HepG2 (cell line): ENCODE measurements around the gene TLE1. TPM values are rescaled to one million over a fixed set of nuclear protein-coding genes. Genes with fewer than 3 reads are reported as not detected.
A peak's percentile ranks its signal among the peaks of the same experiment; 100 is the strongest.

Experiments
- ATF1 ChIP-seq: IDR thresholded peaks from 2 replicates; pipeline ENCODE4 v1.6.1; 2016; ENCODE audit warnings: mild to moderate bottlenecking, control low read depth
- CEBPG ChIP-seq: IDR thresholded peaks from 2 replicates; pipeline ENCODE4 v1.6.1; 2016
- CREB1 ChIP-seq, 2 experiments: fragments of 450-650 bp in 1 of 2; IDR thresholded peaks; 2 replicates each; pipeline ENCODE4 v1.6.1; 2016 to 2017; ENCODE audit warnings: control low read depth in 1 of 2, mild to moderate bottlenecking in 1 of 2, missing compliant biosample characterization in 1 of 2, missing genetic modification characterization in 1 of 2
- ERF ChIP-seq: IDR thresholded peaks from 2 replicates; pipeline ENCODE4 v1.6.1; 2018; ENCODE audit warnings: missing biosample characterization, missing genetic modification reagents
- ISL2 ChIP-seq: sonication (generic); formaldehyde crosslinking; IDR thresholded peaks from 2 replicates; pipeline ENCODE4 v1.5.0; 2020; ENCODE audit warnings: missing genetic modification reagents
- MEF2D ChIP-seq: sonication (generic); formaldehyde crosslinking; IDR thresholded peaks from 2 replicates; pipeline ENCODE4 v1.5.1; 2020; ENCODE audit warnings: mild to moderate bottlenecking, missing genetic modification reagents
- PCBP2 ChIP-seq: fragments of 200-400 bp; formaldehyde crosslinking; optimal IDR thresholded peaks from 2 replicates; pipeline ENCODE3; 2018; ENCODE audit warnings: low read length, low read depth; ENCODE audit not compliant: poor library complexity, severe bottlenecking
- RERE ChIP-seq: IDR thresholded peaks from 2 replicates; pipeline ENCODE4 v1.6.1; 2016; ENCODE audit warnings: low read depth, missing genetic modification reagents, missing compliant biosample characterization
- SIX1 ChIP-seq: sonication (generic); formaldehyde crosslinking; IDR thresholded peaks from 2 replicates; pipeline ENCODE4 v1.4.0; 2020; ENCODE audit warnings: missing genetic modification reagents, borderline replicate concordance
- TBP ChIP-seq: sonication (generic); formaldehyde crosslinking; IDR thresholded peaks from 2 replicates; pipeline ENCODE4 v1.5.0; 2020; ENCODE audit warnings: missing genetic modification reagents
- TCF7L2 ChIP-seq: IDR thresholded peaks from 2 replicates; pipeline ENCODE4 v1.6.1; 2011; ENCODE audit warnings: mild to moderate bottlenecking, low read depth, low read length, moderate library complexity
- ZKSCAN8 ChIP-seq: IDR thresholded peaks from 2 replicates; pipeline ENCODE4 v1.6.1; 2016; ENCODE audit warnings: borderline replicate concordance, missing genetic modification reagents, missing compliant biosample characterization
- ZNF235 ChIP-seq: sonication (generic); formaldehyde crosslinking; IDR thresholded peaks from 2 replicates; pipeline ENCODE4 v1.8.1; 2023; ENCODE audit warnings: mild to moderate bottlenecking, missing genetic modification reagents, borderline replicate concordance
- polyA plus RNA-seq, 8 experiments: library from polyadenylated mRNA; depleted of rRNA in 3 of 8; stranded (reverse) in 7 of 8; unstranded in 1 of 8; fragments of >200 nt; fragmentation: Illumina TruSeq in 4 of 8; extraction: Trizol in 4 of 8; gene quantifications; 2 replicates each; pipeline versions ENCODE4 v1.2.1 to v1.2.3, GENCODE V29; 2011 to 2016; ENCODE audit warnings: low read depth in 4 of 8, missing spikeins in 1 of 8, mixed read lengths in 1 of 8; ENCODE audit not compliant: insufficient read depth in 1 of 8
- total RNA-seq, 5 experiments: library from RNA; depleted of rRNA; stranded (reverse); fragments of >200 nt; fragmentation: Illumina TruSeq; extraction: Trizol; gene quantifications; 2 replicates each; pipeline ENCODE4 v1.2.3, GENCODE V29; 2016; ENCODE audit warnings: low read depth in 1 of 5
- TF ChIP-seq, protein P1 (sequence below), 2 experiments: sonication (generic) in 1 of 2; formaldehyde crosslinking in 1 of 2; IDR thresholded peaks; 2 replicates each; pipeline versions ENCODE4 v1.4.0 to v1.6.1; 2016 to 2020; ENCODE audit warnings: borderline replicate concordance in 1 of 2, low read depth in 1 of 2, mild to moderate bottlenecking in 1 of 2, missing genetic modification reagents in 1 of 2
- TF ChIP-seq, protein P2 (sequence below): sonication (generic); formaldehyde crosslinking; IDR thresholded peaks from 2 replicates; pipeline ENCODE4 v1.4.0; 2020; ENCODE audit warnings: missing genetic modification reagents, borderline replicate concordance

Gene TLE1
- total and polyA plus RNA-seq, 2 of the 13 experiments (the other 11 are each of a cell fraction or from before 2014, with no cell fraction given): 35.9 to 109 TPM

DNA sequence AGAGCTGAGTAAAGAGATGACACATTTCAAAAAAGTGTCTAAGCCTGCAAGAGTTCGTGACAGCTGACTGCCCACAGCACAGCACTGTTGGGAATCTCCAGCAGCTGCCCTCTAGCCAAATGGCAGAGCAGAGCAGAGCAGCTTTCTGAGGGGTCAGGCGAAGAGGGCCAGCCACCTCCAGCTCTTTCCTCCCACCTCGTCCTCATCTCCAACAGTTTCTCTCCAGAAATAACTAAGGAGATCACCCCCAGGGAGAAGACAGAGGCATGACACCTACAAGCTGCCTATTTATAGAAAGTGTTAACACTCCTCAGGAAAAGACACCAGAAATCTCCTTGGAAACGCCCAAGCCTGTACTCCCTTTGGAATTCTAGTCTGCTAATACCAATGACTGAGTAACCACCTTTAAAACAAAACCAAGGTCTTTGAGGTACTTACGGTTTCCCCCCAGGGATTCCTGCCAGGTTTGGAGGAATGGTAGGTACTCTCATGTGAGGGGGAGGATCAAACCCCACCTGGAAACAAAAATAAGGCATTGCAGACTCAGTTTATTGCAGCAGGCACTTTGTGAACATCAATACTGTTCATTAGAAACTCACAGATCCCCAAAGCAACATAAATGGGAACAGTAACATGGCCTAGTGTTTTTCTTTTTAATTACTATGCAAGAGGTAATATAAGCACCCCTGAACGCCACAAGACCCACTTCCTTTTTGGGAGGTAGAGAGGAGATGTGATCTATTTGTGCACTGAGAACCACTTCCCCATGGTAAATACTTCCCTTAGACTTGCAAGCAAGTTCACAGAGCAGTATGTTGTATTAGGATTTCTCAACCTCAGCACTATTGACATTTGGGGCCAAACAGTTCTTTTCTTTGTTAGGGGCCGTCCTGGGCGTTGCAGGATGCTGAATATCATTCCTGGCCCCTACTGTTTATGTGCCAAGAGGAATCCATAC is 79.3 kb downstream of the TLE1 start (continued):
- TF ChIP-seq, protein P1, sequence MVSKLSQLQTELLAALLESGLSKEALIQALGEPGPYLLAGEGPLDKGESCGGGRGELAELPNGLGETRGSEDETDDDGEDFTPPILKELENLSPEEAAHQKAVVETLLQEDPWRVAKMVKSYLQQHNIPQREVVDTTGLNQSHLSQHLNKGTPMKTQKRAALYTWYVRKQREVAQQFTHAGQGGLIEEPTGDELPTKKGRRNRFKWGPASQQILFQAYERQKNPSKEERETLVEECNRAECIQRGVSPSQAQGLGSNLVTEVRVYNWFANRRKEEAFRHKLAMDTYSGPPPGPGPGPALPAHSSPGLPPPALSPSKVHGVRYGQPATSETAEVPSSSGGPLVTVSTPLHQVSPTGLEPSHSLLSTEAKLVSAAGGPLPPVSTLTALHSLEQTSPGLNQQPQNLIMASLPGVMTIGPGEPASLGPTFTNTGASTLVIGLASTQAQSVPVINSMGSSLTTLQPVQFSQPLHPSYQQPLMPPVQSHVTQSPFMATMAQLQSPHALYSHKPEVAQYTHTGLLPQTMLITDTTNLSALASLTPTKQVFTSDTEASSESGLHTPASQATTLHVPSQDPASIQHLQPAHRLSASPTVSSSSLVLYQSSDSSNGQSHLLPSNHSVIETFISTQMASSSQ (IDR thresholded peaks at IDR 0.05; ENCODE audit: low read depth): peak; percentile 50; the same call in 1 of the 2 replicates
- TF ChIP-seq, protein P1 (CRISPR knock-in tag; IDR thresholded peaks at IDR 0.05; ENCODE audit: borderline replicate concordance): peak; percentile 70; the same call in 1 of the 2 replicates
- TF ChIP-seq ERF (CRISPR knock-in tag) (peak; percentile 74), CEBPG (CRISPR knock-in tag) (peak; percentile 92), ATF1 (CRISPR knock-in tag) (0 out of 2 replicates have a peak, but pooled peaks have one; percentile 35), PCBP2 (no peak), ISL2 (CRISPR knock-in tag) (peak; percentile 97), TBP (CRISPR knock-in tag) (no peak), CREB1 (IDR thresholded peaks at IDR 0.05) (no peak), CREB1 (CRISPR knock-in tag; IDR thresholded peaks at IDR 0.05) (peak; percentile 64), ZNF235 (CRISPR knock-in tag) (0 out of 2 replicates have a peak, but pooled peaks have one; percentile 30), RERE (peak; percentile 97), MEF2D (CRISPR knock-in tag) (peak; percentile 75), ZKSCAN8 (CRISPR knock-in tag) (peak; percentile 75), TCF7L2 (peak; percentile 48; the same call in 1 of the 2 replicates), SIX1 (peak; percentile 89)
- TF ChIP-seq, protein P2, sequence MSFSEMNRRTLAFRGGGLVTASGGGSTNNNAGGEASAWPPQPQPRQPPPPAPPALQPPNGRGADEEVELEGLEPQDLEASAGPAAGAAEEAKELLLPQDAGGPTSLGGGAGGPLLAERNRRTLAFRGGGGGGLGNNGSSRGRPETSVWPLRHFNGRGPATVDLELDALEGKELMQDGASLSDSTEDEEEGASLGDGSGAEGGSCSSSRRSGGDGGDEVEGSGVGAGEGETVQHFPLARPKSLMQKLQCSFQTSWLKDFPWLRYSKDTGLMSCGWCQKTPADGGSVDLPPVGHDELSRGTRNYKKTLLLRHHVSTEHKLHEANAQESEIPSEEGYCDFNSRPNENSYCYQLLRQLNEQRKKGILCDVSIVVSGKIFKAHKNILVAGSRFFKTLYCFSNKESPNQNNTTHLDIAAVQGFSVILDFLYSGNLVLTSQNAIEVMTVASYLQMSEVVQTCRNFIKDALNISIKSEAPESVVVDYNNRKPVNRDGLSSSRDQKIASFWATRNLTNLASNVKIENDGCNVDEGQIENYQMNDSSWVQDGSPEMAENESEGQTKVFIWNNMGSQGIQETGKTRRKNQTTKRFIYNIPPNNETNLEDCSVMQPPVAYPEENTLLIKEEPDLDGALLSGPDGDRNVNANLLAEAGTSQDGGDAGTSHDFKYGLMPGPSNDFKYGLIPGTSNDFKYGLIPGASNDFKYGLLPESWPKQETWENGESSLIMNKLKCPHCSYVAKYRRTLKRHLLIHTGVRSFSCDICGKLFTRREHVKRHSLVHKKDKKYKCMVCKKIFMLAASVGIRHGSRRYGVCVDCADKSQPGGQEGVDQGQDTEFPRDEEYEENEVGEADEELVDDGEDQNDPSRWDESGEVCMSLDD (CRISPR knock-in tag): no peak
